Tibial nerve (tissue), 4 donors: ENCODE measurements around the gene KRTAP1-1. TPM values are rescaled to one million over a fixed set of nuclear protein-coding genes. Genes with fewer than 3 reads are reported as not detected.
A peak's percentile ranks its signal among the peaks of the same experiment; 100 is the strongest.
"Not testable (repeated sequence)": the region's sequence is repeated elsewhere in the genome, so short reads cannot be mapped to it uniquely, and the experiment has no call there.

Experiments
- DNase-seq, 2 donors: peaks; one replicate each; pipeline ENCODE4 v3.0.0-alpha.2; 2019; ENCODE audit warnings: low spot score in 2 of 2
- H3K27ac ChIP-seq, 4 donors: fragments of 200-600 bp; sonication (generic) in 3 of 4; one replicate each; pipeline ENCODE4 v1.5.1; 2017 to 2019; ENCODE audit warnings: mild to moderate bottlenecking in 1 of 4
- H3K27me3 ChIP-seq, 2 donors: fragments of 200-600 bp; sonication (generic) in 1 of 2; one replicate each; pipeline versions ENCODE4 v1.5.1 to v1.6.0; 2017 to 2019
- H3K36me3 ChIP-seq, 3 donors: fragments of 200-600 bp; sonication (generic); one replicate each; pipeline ENCODE4 v1.5.1; 2018 to 2019
- H3K4me1 ChIP-seq, 4 donors: fragments of 200-600 bp; sonication (generic) in 3 of 4; one replicate each; pipeline ENCODE4 v1.5.1; 2017 to 2019
- H3K4me3 ChIP-seq, 4 donors: fragments of 200-600 bp; sonication (generic) in 3 of 4; one replicate each; pipeline ENCODE4 v1.5.1; 2017 to 2019; ENCODE audit warnings: mild to moderate bottlenecking in 1 of 4, moderate library complexity in 1 of 4
- H3K9me3 ChIP-seq, 4 donors: fragments of 200-600 bp; sonication (generic) in 3 of 4; one replicate each; pipeline ENCODE4 v1.5.1; 2017 to 2019
- CTCF ChIP-seq, 5 experiments: fragments of 200-600 bp in 3 of 5; fragments of 450-650 bp in 2 of 5; sonication (generic) in 3 of 5; IDR thresholded peaks; one replicate each; pipeline ENCODE4 v1.5.1; 2016 to 2019; ENCODE audit warnings: antibody characterized with exemption in 5 of 5, mild to moderate bottlenecking in 3 of 5, moderate library complexity in 2 of 5
- EP300 ChIP-seq, 2 donors: sonication (generic); formaldehyde crosslinking; IDR thresholded peaks; one replicate each; pipeline ENCODE4 v1.6.1; 2017; ENCODE audit warnings: antibody characterized with exemption in 2 of 2, mild to moderate bottlenecking in 1 of 2
- POLR2A ChIP-seq, 2 donors: fragments of 450-650 bp; IDR thresholded peaks; one replicate each; pipeline ENCODE4 v1.6.1; 2017; ENCODE audit warnings: antibody characterized with exemption in 2 of 2, mild to moderate bottlenecking in 2 of 2, moderate library complexity in 2 of 2
- WGBS, 2 donors: methylation state at CpG; one replicate each; pipeline ENCODE4 v1.1.5; 2018; 5-methylcytosine and 5-hydroxymethylcytosine counted together
- total RNA-seq, 4 donors: library from RNA; depleted of rRNA; stranded (reverse); fragments of >200 nt; gene quantifications; one replicate each; pipeline ENCODE4 v1.1.0, GENCODE V29; 2016

KRTAP1-1 gene
- total RNA-seq, 4 donors from 2014 or later: not detected

DNA sequence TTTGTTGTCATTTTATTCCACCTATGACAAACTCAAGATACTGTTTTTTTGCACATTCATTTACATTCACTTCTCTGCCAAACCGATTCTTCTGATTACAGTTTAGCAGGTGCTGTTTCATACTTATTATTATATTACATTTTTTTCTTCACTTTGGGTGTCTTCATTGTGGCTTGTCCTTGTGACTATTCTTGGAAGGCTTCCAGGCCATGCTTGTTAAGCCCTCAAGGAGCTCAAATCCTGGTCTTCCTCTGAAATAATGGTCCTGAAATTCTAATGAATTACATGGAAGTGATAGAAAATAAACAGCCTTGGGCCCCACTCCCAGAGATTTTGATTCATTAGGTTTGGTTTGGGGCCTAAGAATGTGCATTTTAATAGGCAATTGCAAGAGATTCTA, 23.1 kb upstream of the KRTAP1-1 start:
- 85 to 88% methylated on average over 1 of the region's 1 CpG for WGBS, 2 donors
- peaks cover 0 to 13% (median 0%) of the 10 kb centered on the region in 4 donors for H3K4me1 ChIP-seq
- no peak for DNase-seq
- no peak overlapping the region for H3K4me3 ChIP-seq
- H3K27ac ChIP-seq: no peak overlapping the region
- TF ChIP-seq CTCF (IDR thresholded peaks at IDR 0.05) (no peak), POLR2A (IDR thresholded peaks at IDR 0.05) (no peak), EP300 (IDR thresholded peaks at IDR 0.05) (no peak)
- no peaks in the 10 kb centered on the region for H3K27me3 ChIP-seq
- no peaks in the 10 kb centered on the region for H3K36me3 ChIP-seq
- no peaks in the 10 kb centered on the region for H3K9me3 ChIP-seq

DNA sequence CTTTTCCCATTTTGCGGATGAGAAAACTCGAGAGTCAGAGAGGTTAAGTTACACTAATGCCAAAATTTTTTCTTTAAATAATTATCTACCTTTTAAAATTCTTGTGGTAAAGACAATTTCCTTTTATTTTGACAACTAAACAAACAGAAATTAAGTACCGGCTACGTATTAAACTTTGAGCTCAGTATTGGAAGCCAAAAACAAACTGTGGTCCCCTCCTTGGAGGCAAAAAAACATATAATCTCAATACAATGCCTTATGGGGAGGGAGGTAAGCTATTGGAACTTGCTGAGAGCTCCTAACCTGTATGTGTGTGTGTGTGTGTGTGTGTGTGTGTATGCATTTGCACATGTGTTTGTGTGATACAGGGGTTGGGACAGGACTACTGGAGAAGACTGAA, 22.2 kb upstream of the KRTAP1-1 start:
- Histone ChIP-seq H3K4me1 (peaks cover 0 to 15% (median 0%) of the 10 kb centered on the region in 4 donors), H3K27ac (no peak overlapping the region), H3K27me3 (no peaks in the 10 kb centered on the region), H3K36me3 (no peaks in the 10 kb centered on the region), H3K4me3 (no peak overlapping the region), H3K9me3 (no peaks in the 10 kb centered on the region)
- TF ChIP-seq CTCF (IDR thresholded peaks at IDR 0.05) (no peak), EP300 (IDR thresholded peaks at IDR 0.05) (no peak), POLR2A (IDR thresholded peaks at IDR 0.05) (no peak)
- 71 to 78% methylated on average over 4 of the region's 4 CpGs for WGBS, 2 donors
- no peak for DNase-seq

DNA sequence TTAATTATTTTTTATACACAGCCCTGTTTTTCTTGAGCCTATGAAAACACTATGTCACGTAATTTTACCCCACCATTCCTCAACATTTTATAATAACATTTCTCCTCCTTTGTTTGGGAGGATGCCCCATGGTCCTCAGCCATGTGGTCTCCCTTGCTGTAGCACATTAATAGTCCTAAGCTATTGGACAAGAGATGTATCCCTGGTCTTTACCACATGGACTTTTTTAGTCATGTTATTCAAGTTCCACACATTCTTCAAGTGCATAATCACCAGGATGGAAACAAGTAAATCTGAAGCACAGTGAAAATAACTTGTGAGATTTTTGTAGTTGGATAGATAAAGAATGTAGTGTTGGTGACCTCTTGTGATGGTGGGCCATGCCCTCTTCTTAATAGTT, 20.7 kb upstream of the KRTAP1-1 start:
- WGBS, 2 donors: 62 to 66% methylated on average over 1 of the region's 1 CpG
- no peak for DNase-seq
- H3K9me3 ChIP-seq: peaks cover 0 to 4% (median 0%) of the 10 kb centered on the region in 4 donors
- no peak overlapping the region for H3K4me3 ChIP-seq
- peaks cover 0 to 15% (median 0%) of the 10 kb centered on the region in 4 donors for H3K4me1 ChIP-seq
- no peaks in the 10 kb centered on the region for H3K36me3 ChIP-seq
- H3K27me3 ChIP-seq: no peaks in the 10 kb centered on the region
- no peak for TF ChIP-seq CTCF (IDR thresholded peaks at IDR 0.05)
- no peak for TF ChIP-seq POLR2A (IDR thresholded peaks at IDR 0.05)
- no peak for TF ChIP-seq EP300 (IDR thresholded peaks at IDR 0.05)
- H3K27ac ChIP-seq: peak overlapping the region in 1 of 4 donors; percentile 36

DNA sequence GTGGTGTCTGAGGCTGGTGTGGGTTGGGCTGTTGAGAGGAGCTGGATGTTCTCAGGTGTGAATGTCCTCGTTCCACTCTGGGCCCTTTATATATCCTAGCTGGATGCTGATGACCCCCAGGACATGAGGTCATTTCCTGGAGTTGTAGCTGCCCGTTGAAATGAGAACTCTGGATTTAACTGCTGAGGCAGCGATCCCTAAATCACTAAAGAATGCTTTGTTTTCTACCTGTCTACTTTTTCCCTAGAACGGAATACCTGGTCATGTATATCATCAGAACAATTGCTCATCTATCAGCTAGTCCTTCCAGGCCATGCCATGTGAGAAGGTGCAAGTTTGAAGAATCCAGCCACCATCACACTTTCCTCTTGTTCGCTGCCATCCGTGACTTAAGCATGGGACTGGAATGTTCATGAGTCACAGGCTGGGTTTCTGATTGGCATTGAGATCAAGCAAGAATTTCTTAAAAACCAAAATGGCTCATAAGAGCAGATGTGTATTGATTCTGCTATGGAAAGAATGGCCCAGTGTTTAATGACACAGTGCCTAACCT, 18.9 kb upstream of the KRTAP1-1 start, which contains the start of gene KRTAP2-3:
TSS of gene KRTAP2-3 (minus strand) at position 63 of the 553 bp plus-strand sequence. CDS start 64 bp downstream, outside the sequence.
- WGBS, 2 donors: 45 to 55% methylated on average over 6 of the region's 6 CpGs
- Histone ChIP-seq H3K9me3 (peaks cover 0 to 4% (median 0%) of the 10 kb centered on the region in 4 donors), H3K4me1 (peaks cover 0 to 15% (median 0%) of the 10 kb centered on the region in 4 donors), H3K27me3 (no peaks in the 10 kb centered on the region), H3K4me3 (no peak within 1 kb of the TSS), H3K36me3 (no peaks in the 10 kb centered on the region), H3K27ac (peak within 1 kb of the TSS in 1 of 4 donors; percentile 26)
- DNase-seq: no peak
- TF ChIP-seq POLR2A (IDR thresholded peaks at IDR 0.05) (no peak), EP300 (IDR thresholded peaks at IDR 0.05) (no peak), CTCF (IDR thresholded peaks at IDR 0.05) (no peak)

- not testable (repeated sequence) for H3K27ac ChIP-seq, H3K36me3 ChIP-seq, DNase-seq, H3K9me3 ChIP-seq, H3K27me3 ChIP-seq, H3K4me3 ChIP-seq
- 31 to 39% methylated on average over 8 to 11 of the region's 31 CpGs for WGBS, 2 donors
- peaks cover 0 to 15% (median 0%) of the 10 kb centered on the region in 4 donors for H3K4me1 ChIP-seq
Observed at GRCh38 chr17:41059276-41060051, 18.2 kb upstream of the KRTAP1-1 start.
